ENCODE measurements around the gene FBXL17. TPM values are rescaled to one million over a fixed set of nuclear protein-coding genes. Genes with fewer than 3 reads are reported as not detected.

Gene FBXL17
- total RNA-seq, 1 donor from 2014 or later: 4.2 TPM

DNA sequence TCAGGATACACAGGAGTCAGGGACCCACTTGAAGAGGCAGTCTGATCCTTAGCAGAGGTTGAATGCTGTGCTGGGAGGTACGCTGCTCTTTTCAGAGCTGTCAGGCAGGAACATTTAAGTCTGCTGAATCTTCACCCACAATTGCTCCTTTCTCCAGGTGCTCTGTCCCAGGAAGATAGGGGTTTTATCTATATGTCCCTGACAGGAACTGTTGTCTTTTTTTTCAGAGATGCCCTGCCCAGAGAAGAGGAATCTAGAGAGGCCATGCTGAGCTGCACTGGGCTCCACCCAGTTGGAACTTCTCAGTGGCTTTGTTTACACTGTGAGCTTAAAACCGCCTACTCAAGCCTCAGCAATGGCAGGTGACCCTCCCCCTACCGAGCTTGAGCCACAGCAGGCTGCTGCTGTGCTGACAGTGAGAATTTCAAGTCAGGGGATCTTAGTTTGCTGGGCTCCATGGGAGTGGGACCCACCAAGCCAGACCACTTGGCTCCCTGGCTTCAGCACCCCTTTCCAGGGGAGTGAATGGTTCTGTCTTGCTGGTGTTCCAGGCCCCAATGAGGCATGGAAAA, 169.0 kb downstream of the FBXL17 start:
- DNase-seq (ENCODE audit: low read depth): no peak
- no peak overlapping the region for H3K4me3 ChIP-seq (ENCODE audit: low read depth, low read length)
- TF ChIP-seq, protein P1, sequence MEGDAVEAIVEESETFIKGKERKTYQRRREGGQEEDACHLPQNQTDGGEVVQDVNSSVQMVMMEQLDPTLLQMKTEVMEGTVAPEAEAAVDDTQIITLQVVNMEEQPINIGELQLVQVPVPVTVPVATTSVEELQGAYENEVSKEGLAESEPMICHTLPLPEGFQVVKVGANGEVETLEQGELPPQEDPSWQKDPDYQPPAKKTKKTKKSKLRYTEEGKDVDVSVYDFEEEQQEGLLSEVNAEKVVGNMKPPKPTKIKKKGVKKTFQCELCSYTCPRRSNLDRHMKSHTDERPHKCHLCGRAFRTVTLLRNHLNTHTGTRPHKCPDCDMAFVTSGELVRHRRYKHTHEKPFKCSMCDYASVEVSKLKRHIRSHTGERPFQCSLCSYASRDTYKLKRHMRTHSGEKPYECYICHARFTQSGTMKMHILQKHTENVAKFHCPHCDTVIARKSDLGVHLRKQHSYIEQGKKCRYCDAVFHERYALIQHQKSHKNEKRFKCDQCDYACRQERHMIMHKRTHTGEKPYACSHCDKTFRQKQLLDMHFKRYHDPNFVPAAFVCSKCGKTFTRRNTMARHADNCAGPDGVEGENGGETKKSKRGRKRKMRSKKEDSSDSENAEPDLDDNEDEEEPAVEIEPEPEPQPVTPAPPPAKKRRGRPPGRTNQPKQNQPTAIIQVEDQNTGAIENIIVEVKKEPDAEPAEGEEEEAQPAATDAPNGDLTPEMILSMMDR (conservative IDR thresholded peaks at IDR 0.05; ENCODE audit: low read depth, low read length): no peak

DNA sequence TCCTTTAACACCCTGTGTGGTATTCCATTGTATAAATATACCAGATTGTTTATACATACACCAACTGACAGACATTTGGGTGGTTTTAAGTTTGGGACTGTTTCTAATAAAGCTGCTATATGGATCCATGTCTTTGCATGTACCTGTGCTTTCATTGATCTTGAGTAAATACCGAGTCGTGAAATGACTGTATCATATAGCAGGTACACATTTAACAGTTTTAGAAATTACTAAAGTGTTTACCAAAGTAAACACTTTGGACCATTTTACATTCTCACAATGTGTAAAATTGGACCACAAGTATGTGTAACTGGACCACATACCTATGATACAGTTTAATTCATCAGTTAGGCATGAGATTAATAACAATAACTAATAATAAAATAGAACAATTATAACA, 175.2 kb downstream of the FBXL17 start:
- TF ChIP-seq, protein P1 (conservative IDR thresholded peaks at IDR 0.05; ENCODE audit: low read depth, low read length): no peak
- no peak for DNase-seq (ENCODE audit: low read depth)
- H3K4me3 ChIP-seq (ENCODE audit: low read depth, low read length): no peak overlapping the region

DNA sequence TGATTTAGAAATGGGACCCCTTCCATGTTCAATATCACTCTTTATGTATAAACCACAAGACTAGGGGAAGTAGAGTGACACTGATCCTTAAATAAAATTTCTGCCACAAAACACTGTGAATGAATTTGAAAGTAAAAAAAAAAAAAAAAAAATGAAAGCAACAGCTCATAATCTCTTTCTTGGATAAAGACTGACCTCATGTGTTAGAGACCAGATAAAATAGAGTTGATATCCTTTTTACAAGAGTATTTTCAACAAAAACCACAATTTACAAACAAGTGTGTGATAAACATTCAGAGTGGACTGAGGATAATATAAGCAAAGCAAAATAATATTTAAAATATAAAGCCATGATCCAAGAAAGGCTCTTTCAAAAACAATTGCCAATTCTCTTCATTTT, 180.2 kb downstream of the FBXL17 start:
- H3K4me3 ChIP-seq (ENCODE audit: low read depth, low read length): no peak overlapping the region
- no peak for DNase-seq (ENCODE audit: low read depth)
- TF ChIP-seq, protein P1 (conservative IDR thresholded peaks at IDR 0.05; ENCODE audit: low read depth, low read length): no peak

DNA sequence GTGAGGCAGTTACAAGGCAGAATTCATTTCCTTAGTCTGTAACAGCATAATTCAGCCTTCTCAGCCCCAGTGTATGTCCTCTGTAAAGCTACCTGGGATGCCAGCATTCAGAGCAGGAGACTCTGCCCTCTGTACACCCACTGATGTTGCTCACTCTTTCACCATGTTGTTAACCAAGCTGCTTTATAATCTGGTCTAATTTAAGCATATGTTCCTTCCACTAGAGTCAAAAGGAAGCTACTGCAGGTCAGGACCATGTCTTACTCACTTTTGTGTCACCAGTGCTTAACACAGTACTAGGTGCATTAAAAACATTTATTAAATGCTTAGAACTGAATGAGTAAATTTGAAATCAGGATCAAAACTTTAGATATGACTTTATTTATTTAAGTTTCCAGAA, 185.6 kb downstream of the FBXL17 start:
- no peak overlapping the region for H3K4me3 ChIP-seq (ENCODE audit: low read depth, low read length)
- TF ChIP-seq, protein P1 (conservative IDR thresholded peaks at IDR 0.05; ENCODE audit: low read depth, low read length): no peak
- no peak for DNase-seq (ENCODE audit: low read depth)

DNA sequence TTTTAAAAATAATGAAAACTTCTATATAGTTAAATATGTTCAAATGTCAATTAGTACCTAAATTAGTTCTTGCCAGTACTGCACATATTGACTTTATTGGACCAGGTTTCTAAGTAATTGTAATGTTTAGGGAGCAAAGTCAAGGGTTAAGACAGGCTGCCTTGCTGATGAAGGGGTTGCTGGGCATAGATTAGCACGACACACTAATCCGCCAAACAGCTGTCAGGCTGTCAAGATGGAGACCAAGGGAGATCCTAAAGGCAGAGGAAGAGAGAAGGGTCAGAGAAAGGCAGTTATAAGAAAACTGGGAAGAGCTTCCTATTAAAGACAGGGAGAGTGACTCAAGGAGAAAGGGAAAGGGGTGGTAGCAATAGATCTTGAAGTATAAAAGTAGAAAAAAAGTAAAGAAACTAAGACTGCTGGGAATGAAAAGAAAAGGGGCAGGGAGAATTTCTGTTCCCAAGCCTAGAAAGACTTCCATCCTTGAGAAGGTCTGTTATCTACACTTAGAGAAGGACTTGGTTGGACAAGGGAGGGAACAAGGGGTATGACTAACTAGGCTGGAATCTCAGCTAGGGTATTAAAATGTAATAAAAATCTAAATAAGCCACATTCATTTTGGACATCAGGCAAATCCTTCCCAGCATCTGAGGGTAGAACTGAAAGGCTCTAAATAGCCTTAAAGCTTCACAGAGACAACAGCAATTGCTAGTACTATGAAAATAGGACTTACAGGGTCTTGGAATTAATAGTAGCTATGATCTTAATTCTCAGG, 188.7 kb downstream of the FBXL17 start:
- TF ChIP-seq, protein P1 (conservative IDR thresholded peaks at IDR 0.05; ENCODE audit: low read depth, low read length): no peak
- peak; percentile 6 for DNase-seq (ENCODE audit: low read depth)

DNA sequence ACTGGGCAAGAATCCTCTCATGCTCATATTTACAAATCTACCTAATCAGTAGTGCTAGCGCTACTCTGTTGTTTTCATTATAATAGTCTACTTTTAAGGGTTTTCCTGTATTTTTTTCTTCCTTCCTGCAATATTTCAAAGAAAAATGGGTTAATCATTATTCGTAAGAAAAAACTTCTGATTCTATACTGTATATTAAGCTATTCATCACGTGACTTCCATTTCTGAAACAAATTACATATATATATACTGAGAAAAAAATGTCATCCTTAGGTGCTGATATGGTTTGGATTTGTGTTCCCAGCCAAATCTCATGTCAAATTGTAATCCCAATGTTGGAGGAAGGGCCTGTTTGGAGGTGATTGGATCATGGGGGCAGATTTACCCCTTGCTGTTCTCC, 197.0 kb downstream of the FBXL17 start:
- no peak for DNase-seq (ENCODE audit: low read depth)
- TF ChIP-seq, protein P1 (conservative IDR thresholded peaks at IDR 0.05; ENCODE audit: low read depth, low read length): no peak
- no peak overlapping the region for H3K4me3 ChIP-seq (ENCODE audit: low read depth, low read length)

More for the DNA sequence above, 188.7 kb downstream of the FBXL17 start:
- no peak overlapping the region for H3K4me3 ChIP-seq (ENCODE audit: low read depth, low read length)

DNA sequence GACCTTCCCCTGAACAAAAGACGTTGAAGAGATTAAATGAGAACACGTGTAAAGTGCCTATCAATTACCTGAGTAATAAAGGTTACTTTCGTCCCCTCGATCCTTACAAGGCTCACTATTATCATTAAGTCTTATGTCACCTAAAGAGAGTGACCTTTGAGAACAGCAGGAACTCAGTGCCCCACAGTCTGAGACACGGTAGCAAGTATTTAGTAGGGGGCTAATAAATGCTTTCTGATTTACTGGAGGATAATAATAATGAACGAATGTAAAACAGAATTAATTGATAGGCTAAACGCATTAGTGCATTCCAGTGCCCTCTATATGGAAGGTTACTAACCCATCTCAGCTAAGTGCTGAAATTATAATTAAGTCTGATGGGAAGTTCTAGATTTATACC, 199.9 kb downstream of the FBXL17 start:
- TF ChIP-seq, protein P1 (conservative IDR thresholded peaks at IDR 0.05; ENCODE audit: low read depth, low read length): no peak
- no peak for DNase-seq (ENCODE audit: low read depth)
- H3K4me3 ChIP-seq (ENCODE audit: low read depth, low read length): no peak overlapping the region

Measured in epithelial cell of proximal tubule (primary cell).